GM19240 (cell line): ENCODE data around the gene VSTM2B.
"Not testable (repeated sequence)": the region's sequence is repeated elsewhere in the genome, so short reads cannot be mapped to it uniquely, and the experiment has no call there.

Source experiments
- DNase-seq: peaks from one replicate; pipeline ENCODE4 v3.0.0; 2011; ENCODE audit warnings: low spot score; ENCODE audit not compliant: insufficient read length

Gene VSTM2B

GRCh38 chr19:29525901-29526729 is at the start of gene VSTM2B:
Gene VSTM2B (plus strand): TSS chr19:29525994. CDS start chr19:29526584, 590 bp downstream.
- no peak for DNase-seq

GRCh38 chr19:29476528-29476927 is 49.3 kb upstream of the VSTM2B start:
- no peak for DNase-seq

GRCh38 chr19:29477831-29478577 is 47.8 kb upstream of the VSTM2B start:
- DNase-seq, result no peak

GRCh38 chr19:29478578-29479565 is 46.9 kb upstream of the VSTM2B start:
- no peak for DNase-seq

GRCh38 chr19:29479941-29480340 is 45.9 kb upstream of the VSTM2B start:
- no peak for DNase-seq

- DNase-seq, result no peak
Observed at GRCh38 chr19:29480507-29480906, 45.3 kb upstream of the VSTM2B start.

- no peak for DNase-seq
Observed at GRCh38 chr19:29482855-29483640, 42.7 kb upstream of the VSTM2B start.

- DNase-seq, result no peak
Observed at GRCh38 chr19:29483641-29483920, 42.2 kb upstream of the VSTM2B start.

GRCh38 chr19:29483944-29484581 is 41.7 kb upstream of the VSTM2B start:
- DNase-seq, result no peak

- no peak for DNase-seq
Observed at GRCh38 chr19:29484876-29485275, 40.9 kb upstream of the VSTM2B start.

- DNase-seq, result no peak
Observed at GRCh38 chr19:29485293-29485692, 40.5 kb upstream of the VSTM2B start.

GRCh38 chr19:29486961-29487360 is 38.8 kb upstream of the VSTM2B start:
- not testable (repeated sequence) for DNase-seq

GRCh38 chr19:29487432-29487831 is 38.4 kb upstream of the VSTM2B start:
- DNase-seq, result no peak

GRCh38 chr19:29488316-29488715 is 37.5 kb upstream of the VSTM2B start:
- DNase-seq, result no peak

- no peak for DNase-seq
Observed at GRCh38 chr19:29489172-29489951, 36.4 kb upstream of the VSTM2B start.

GRCh38 chr19:29491491-29491890 is 34.3 kb upstream of the VSTM2B start:
- no peak for DNase-seq

GRCh38 chr19:29491995-29492577 is 33.7 kb upstream of the VSTM2B start:
- no peak for DNase-seq

GRCh38 chr19:29492769-29493168 is 33.0 kb upstream of the VSTM2B start:
- DNase-seq, result no peak

GRCh38 chr19:29495091-29495490 is 30.7 kb upstream of the VSTM2B start:
- no peak for DNase-seq
